ENCODE data around the gene FLII. TPM values are rescaled to one million over a fixed set of nuclear protein-coding genes. Genes with fewer than 3 reads are reported as not detected.

The FLII gene
- total RNA-seq, 1 experiment from 2014 or later = 298 TPM

- H3K4ac ChIP-seq (ENCODE audit: low read depth, low read length) = no peak overlapping the region
- no peak overlapping the region for H3K56ac ChIP-seq (ENCODE audit: insufficient read length, low read depth, low read length)
- H3K4me1 ChIP-seq (ENCODE audit: insufficient read depth, low read length) = peaks cover 3% of the 10 kb centered on the region; the same call in 1 of the 2 replicates
- no peak overlapping the region for H3K14ac ChIP-seq (ENCODE audit: insufficient read depth, low read length)
- Mint-ChIP-seq H3K27me3 (ENCODE audit: low read depth) (no peaks in the 10 kb centered on the region; the same call in 1 of the 2 replicates), H3K27ac (peak overlapping the region in 1 of 3 experiments; percentile 93; a peak in 1 of 7 replicates), H3K36me3 (ENCODE audit: insufficient read depth in 1 of 3, low read depth in 3 of 3) (peaks cover 26 to 87% (median 85%) of the 10 kb centered on the region in 3 experiments; a peak in 6 of 7 replicates), H3K9me3 (no peaks in the 10 kb centered on the region; a peak in 1 of 5 replicates), H3K4me3 (no peak overlapping the region), H3K4me1 (peaks cover 15 to 25% of the 10 kb centered on the region in 2 experiments)
- no peak overlapping the region for H4K8ac ChIP-seq (replicated peaks; ENCODE audit: insufficient read length, low read depth, low read length)
- no peak overlapping the region for H3K23ac ChIP-seq (ENCODE audit: insufficient read length, low read depth, low read length)
- no peak overlapping the region for H4K91ac ChIP-seq (ENCODE audit: insufficient read length, low read depth, low read length)
- H3K4me2 ChIP-seq (ENCODE audit: insufficient read depth, insufficient read length, low read length) = no peak overlapping the region
- H2AFZ ChIP-seq (ENCODE audit: low read length) = no peak overlapping the region
- DNase-seq = no peak
- no peaks in the 10 kb centered on the region for H3K79me1 ChIP-seq (ENCODE audit: insufficient read depth, low read depth, low read length, poor library complexity, severe bottlenecking)
- WGBS (ENCODE audit: extremely low coverage, insufficient read length, low lambda C conversion rate) = no CpG with 5 or more reads among the region's 7 CpGs
- H3K9ac ChIP-seq (ENCODE audit: extremely low read depth, insufficient read length, low read length) = no peak overlapping the region
- no peak overlapping the region for H3K27ac ChIP-seq (ENCODE audit: insufficient read length, low read depth, low read length)
- no peaks in the 10 kb centered on the region for H3K79me2 ChIP-seq (ENCODE audit: insufficient read depth, low read length)
- H3T11ph ChIP-seq (ENCODE audit: low read length) = no peak overlapping the region
- H4K5ac ChIP-seq (ENCODE audit: insufficient read length, low read depth, low read length) = no peak overlapping the region
- TF ChIP-seq CTCF (conservative IDR thresholded peaks at IDR 0.05) = no peak
- no peak overlapping the region for H3K18ac ChIP-seq (ENCODE audit: insufficient read length, low read depth, low read length)
- no peak overlapping the region for H2AK5ac ChIP-seq (ENCODE audit: insufficient read length, low read length)
- H2BK120ac ChIP-seq (ENCODE audit: low read depth, low read length, poor library complexity, severe bottlenecking) = no peak overlapping the region
- H2BK15ac ChIP-seq (ENCODE audit: low read depth, low read length) = no peak overlapping the region
- H2BK20ac ChIP-seq (ENCODE audit: low read depth, low read length, poor library complexity, severe bottlenecking) = no peak overlapping the region
- H3K23me2 ChIP-seq (ENCODE audit: insufficient read length, low read depth, low read length, poor library complexity, severe bottlenecking) = no peaks in the 10 kb centered on the region
- peaks cover 3% of the 10 kb centered on the region for H4K20me1 ChIP-seq (ENCODE audit: control insufficient read depth, insufficient read depth, insufficient read length)
- H3K27me3 ChIP-seq (ENCODE audit: insufficient read depth, low read length) = no peaks in the 10 kb centered on the region
- no peaks in the 10 kb centered on the region for H3K9me3 ChIP-seq (ENCODE audit: control insufficient read depth, low read depth, low read length)
- no peak overlapping the region for H2BK12ac ChIP-seq (ENCODE audit: insufficient read length, low read depth, low read length)
- H2BK5ac ChIP-seq (ENCODE audit: insufficient read length, low read length) = no peak overlapping the region
Observed at GRCh38 chr17:18248811-18249210, 9.7 kb downstream of the FLII start.
